ENCODE results near the gene RADIL.

DNA sequence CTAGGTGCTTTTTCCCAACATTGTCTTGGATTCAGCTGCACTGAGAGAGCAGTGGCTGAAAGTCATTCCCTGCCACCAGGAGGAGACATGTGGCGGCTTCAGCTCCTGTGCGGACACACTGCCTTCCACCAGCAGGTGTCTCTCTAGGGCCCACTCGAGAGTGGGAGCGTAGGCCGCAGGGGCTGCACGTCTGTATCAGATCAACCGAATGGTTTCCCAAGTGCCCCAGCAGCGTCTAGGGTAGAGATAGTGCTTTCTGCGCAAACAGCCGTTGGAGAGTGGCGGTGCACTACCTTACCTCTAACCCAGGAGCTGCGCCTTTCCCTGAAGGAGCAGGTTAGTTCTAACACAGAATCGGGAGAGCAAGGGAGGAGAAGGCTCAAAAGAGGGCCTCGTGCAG is 53.3 kb downstream of the RADIL start:
- TF ChIP-seq, protein P1, sequence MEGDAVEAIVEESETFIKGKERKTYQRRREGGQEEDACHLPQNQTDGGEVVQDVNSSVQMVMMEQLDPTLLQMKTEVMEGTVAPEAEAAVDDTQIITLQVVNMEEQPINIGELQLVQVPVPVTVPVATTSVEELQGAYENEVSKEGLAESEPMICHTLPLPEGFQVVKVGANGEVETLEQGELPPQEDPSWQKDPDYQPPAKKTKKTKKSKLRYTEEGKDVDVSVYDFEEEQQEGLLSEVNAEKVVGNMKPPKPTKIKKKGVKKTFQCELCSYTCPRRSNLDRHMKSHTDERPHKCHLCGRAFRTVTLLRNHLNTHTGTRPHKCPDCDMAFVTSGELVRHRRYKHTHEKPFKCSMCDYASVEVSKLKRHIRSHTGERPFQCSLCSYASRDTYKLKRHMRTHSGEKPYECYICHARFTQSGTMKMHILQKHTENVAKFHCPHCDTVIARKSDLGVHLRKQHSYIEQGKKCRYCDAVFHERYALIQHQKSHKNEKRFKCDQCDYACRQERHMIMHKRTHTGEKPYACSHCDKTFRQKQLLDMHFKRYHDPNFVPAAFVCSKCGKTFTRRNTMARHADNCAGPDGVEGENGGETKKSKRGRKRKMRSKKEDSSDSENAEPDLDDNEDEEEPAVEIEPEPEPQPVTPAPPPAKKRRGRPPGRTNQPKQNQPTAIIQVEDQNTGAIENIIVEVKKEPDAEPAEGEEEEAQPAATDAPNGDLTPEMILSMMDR (IDR thresholded peaks at IDR 0.05; ENCODE audit: low read depth, low read length, poor library complexity, severe bottlenecking) = peak; percentile 99
- TF ChIP-seq EZH2phosphoT487 (IDR thresholded peaks at IDR 0.05; ENCODE audit: borderline replicate concordance, low read length) = no peak
